SHP77 treated with DMSO at 0.1 percent for 48 hours (cell line): ENCODE results near the gene HDAC4.

Experiments
- DNase-seq: peaks from one replicate; lab custom pipeline; 2025; lab: John Stamatoyannopoulos, UW

The HDAC4 gene

DNA sequence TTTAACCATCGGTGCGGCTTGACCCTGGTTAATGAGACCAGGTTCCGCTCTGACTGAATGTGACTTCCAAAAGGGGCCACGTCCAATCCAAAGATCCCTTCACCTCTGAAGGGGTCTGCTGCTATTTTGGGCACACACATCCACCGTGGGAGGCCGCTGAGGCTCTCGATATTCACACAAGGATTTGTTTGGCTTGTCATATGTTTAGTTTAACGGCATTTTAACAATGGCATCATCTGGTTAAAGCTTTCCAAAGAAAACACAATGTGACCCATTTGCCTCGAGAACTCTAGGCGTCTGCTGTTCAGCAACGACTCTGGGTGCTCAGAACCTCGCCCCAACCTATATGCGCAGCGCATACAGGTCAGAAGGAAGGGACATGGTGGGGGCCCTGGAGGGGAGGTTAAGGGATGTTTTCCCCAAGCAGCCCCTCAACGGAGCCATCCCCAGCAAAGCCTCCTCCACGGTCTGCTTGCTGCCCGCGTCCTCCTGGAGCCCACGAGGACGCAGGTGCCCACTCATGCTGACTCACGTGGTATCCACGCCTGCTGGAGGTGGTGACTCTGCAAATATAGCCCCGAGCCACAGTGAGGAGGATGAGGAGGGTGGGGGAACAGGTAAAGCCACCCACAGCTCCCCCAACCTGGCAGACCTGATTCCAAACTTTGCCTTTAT lies 260.3 kb downstream of the HDAC4 start:
- DNase-seq, result no peak

DNA sequence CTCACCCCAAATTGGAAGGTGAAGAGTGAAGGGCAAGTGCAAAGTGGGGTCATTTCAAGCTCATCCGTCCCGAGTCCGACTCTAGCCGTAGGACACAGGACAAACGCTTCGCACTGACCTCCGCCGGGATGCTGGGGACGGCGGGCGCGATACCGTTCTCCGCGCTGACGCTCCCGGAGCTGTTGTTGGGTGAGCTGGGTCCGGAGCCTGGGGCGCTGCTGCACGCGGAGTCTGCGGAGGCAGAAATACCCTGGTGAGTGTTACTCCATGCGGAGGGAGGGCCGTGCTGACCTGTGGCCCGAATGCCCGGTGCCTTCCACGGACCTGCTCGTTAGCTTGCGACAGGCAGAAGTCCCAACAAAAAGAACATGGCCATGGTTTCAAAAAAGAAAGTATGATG lies 261.3 kb downstream of the HDAC4 start:
- DNase-seq, result no peak

GRCh38 chr2:239139101-239139500 lies 261.7 kb downstream of the HDAC4 start:
- no peak for DNase-seq

DNA sequence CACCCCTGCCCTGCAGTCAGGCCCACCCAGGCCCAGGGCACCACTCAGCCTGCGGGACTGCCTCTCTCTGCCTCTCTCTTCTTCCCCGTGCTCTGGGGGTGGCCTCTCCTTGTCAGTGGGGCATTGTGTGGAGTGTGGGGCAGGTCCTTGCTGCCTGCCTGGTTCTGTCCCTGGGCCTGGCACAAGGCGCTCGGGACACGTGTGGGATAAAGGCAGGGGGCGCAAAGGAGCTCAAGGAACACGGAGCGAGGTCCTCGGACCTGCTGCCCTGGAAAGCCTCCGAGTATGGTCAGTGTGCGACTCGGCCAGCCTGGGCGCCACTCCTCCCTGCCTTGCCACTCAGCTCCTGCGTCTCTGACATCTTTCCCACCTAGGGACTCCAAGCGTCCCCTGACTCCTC lies 262.2 kb downstream of the HDAC4 start:
- DNase-seq, result no peak

- no peak for DNase-seq
Measured at GRCh38 chr2:239137898-239138283, 262.9 kb downstream of the HDAC4 start.

DNA sequence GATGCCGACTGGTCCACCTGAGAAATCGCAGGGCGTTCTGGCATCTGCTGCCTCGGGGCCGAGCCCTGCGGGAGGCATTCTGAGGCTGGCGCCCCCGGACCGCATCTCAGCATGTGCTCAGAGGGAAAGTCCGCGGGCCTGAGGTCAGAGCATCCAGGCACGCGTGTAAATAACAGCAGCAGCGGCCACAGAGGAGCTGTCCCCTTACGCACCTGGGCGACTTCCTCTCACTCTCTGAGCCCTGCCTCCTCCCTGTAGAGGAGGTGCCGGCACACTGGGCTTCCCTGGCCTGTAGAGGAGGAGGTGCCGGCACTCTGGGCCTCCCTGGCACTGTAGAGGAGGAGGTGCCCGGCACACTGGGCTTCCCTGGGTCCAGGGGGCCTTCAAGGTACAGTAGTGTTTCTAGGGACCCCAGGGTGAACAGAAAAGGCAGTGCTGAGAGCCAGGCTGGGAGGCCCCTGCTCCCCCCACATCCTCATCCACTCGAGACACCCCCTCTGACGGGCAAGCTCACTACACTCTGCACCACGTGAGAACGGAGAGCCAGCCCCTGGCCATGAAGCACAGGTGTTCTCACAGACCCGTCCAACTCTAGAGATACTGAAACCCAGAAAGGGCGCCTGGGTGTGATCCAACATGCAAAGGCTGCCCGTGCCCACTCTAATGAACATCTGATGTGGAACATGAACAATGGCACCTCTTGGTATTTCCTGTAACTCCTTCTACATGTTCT lies 263.5 kb downstream of the HDAC4 start:
- no peak for DNase-seq

GRCh38 chr2:239136762-239137161 lies 264.1 kb downstream of the HDAC4 start:
- no peak for DNase-seq

- no peak for DNase-seq
Measured at GRCh38 chr2:239136203-239136602, 264.6 kb downstream of the HDAC4 start.

GRCh38 chr2:239135531-239135930 lies 265.3 kb downstream of the HDAC4 start:
- DNase-seq, result no peak

DNA sequence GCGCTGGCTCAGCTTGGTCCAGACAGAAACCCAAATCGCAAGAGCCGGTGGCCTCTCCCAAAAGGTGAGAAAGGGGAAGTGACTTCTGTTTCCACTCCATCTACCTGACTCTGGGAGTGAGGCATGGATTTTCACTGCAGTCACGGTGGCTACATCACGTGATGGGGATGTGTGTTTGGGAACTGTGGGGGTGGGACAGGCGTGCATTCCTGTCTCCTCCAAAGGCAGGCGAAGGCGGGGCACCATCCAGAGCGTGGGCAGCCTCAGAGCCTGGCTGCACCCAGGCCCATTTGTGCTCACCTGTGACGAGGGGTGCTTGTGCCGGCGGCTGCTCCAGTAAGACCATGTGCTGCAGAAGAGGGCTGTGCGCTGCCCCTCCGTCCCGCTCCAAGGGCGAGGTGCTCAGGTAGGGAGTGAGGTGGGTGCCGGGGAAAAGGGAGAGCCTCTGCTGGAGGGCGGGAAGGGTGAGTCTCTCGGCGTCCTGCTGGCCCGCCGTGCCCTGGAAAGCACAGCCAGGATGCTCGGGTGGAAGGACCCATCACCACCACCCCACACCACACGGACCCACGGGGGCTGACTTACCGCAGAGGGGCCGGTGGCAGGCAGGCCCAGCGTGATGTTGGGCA lies 266.8 kb downstream of the HDAC4 start:
- no peak for DNase-seq

DNA sequence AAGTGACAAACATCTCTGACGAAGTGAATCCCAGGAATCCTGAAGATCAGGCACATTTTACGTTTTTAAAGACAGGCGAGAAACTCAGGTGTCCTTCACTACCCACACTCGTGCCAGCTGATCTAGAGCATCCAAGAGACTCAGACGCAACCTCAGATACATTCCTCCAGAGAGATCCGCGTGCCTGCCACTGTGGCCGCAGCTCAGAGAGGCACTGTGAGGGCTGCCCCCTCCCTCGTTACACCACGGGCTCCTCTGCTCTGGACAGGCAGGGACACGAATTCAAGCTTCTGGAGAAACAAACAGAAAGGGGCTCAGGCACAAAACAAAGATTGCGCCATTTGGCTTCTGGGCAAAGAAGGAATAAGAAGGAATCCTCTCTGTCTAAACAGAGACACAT lies 268.0 kb downstream of the HDAC4 start:
- DNase-seq, result no peak

GRCh38 chr2:239132156-239132709 lies 268.6 kb downstream of the HDAC4 start:
- DNase-seq, result no peak

- no peak for DNase-seq
Measured at GRCh38 chr2:239131521-239131920, 269.3 kb downstream of the HDAC4 start.

GRCh38 chr2:239130786-239131325 lies 270.0 kb downstream of the HDAC4 start:
- DNase-seq, result no peak

DNA sequence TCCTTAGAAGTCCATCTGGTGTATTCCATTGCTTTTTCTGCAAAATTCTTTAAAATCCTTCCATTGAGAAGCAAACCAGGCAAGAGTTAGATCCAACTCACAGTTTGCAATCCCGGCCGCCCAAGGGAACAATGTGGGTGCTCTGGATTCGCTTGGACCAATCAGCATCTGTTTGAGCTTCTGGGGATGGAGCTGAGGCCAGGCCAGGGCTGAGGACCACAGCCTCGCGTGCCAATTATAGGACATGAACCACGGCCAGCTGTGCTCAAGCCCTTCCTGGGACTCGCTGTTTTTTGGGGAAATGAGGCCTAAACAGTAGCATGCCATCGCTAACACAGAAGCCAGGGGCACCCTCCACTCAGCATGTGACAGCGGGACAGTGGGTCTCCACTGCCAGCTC lies 270.8 kb downstream of the HDAC4 start:
- no peak for DNase-seq

- DNase-seq, result no peak
Measured at GRCh38 chr2:239129147-239129920, 271.5 kb downstream of the HDAC4 start.

- DNase-seq, result no peak
Measured at GRCh38 chr2:239128706-239129105, 272.1 kb downstream of the HDAC4 start.

GRCh38 chr2:239127513-239127912 lies 273.3 kb downstream of the HDAC4 start:
- DNase-seq, result no peak

DNA sequence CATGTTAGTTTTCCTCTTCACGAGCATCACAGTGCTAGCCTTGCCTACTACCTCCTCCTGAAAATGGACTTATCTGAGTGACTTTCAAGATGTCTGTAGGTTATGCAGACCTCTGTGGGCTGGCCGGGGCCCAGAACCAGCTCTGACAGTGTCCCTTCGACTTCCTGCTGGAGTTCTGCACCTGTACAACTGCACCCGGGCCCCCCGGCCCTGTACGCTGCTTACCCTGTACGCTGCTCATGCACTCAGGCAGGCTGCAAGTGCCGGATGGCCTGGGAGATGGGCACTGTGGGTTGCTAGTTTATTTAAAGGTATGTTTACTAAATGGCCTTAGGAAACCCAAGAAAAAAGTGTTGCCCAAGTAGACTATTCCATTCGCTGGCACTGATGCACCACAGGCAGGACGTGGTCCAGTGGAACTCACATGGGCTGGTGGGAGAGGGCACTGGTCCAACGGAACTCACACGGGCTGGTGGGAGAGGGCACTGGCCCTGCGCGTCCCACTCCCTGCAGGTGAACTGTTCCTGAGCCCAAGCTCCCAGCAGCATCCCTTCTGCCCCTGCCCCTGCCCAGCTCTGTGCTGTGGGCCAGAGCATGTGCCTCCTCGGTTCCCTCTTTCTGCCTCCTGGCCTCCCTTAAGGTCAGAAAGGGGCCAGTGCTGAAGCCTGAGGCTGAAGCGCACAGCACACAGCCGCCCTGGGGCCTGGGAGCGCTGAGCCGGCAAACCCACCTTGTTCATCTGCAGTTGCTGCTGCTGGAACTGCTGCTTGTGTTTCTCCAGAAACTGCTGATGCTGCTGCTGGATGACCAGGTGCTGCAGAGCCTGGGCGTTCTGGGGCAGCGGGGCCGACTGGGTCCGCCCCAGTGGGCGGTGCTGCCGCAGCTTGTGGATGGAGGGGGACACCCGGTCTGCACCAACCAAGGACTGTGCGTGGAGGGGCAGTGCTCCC lies 274.8 kb downstream of the HDAC4 start:
- DNase-seq, result no peak

GRCh38 chr2:239124152-239124899 lies 276.5 kb downstream of the HDAC4 start:
- no peak for DNase-seq
